IMR-90 (cell line): ENCODE measurements around the gene CYB561D2.

Experiments used
- CHD1 ChIP-seq: IDR thresholded peaks from 2 replicates; pipeline ENCODE4 v1.6.1; 2012; ENCODE audit warnings: low read depth, low read length, improper control_type of control experiment
- CTCF ChIP-seq: conservative IDR thresholded peaks from 2 replicates; pipeline ENCODE4 v1.5.1; 2012; ENCODE audit warnings: mild to moderate bottlenecking, low read depth, low read length, improper control_type of control experiment
- MAZ ChIP-seq: IDR thresholded peaks from 2 replicates; pipeline ENCODE4 v1.6.1; 2012; ENCODE audit warnings: low read depth, mild to moderate bottlenecking, low read length, improper control_type of control experiment, moderate library complexity, borderline replicate concordance
- POLR2A ChIP-seq: IDR thresholded peaks from 2 replicates; pipeline ENCODE4 v1.6.1; 2012; ENCODE audit warnings: mild to moderate bottlenecking, low read depth, low read length

GRCh38 chr3:50365080-50365841, 14.6 kb downstream of the CYB561D2 start:
- TF ChIP-seq CTCF, result no peak
- TF ChIP-seq POLR2A, result no peak
- 0 out of 2 replicates have a peak, but pooled peaks have one; percentile 26 for TF ChIP-seq MAZ
- TF ChIP-seq CHD1, result no peak
